ENCODE results near the gene TMEM30A. TPM values are rescaled to one million over a fixed set of nuclear protein-coding genes. Genes with fewer than 3 reads are reported as not detected.

Gene TMEM30A
- total RNA-seq, 1 experiment from 2014 or later: 36.8 TPM

GRCh38 chr6:75205776-75206575 is 78.6 kb downstream of the TMEM30A start, which contains the start of gene COL12A1:
TSS of gene COL12A1 (minus strand) at chr6:75206053. CDS start at chr6:75202792, 3,261 bp downstream.
- POLR2A ChIA-PET (ENCODE audit: unreplicated experiment): no interaction called here
- BruUV-seq (replicated peaks): no TSS peak
- ATAC-seq: peak; percentile 60
- H2AFZ ChIP-seq (ENCODE audit: low read length): peak within 1 kb of the TSS; percentile 94
- H3K9ac ChIP-seq (ENCODE audit: low read length): peak within 1 kb of the TSS; percentile 59
- CTCF ChIA-PET: no interaction called here
- intact Hi-C loops (cut with micrococcal nuclease): loop anchor here (1.0 to 10.0 kb wide), 8 partner anchors 601 to 1469 kb away; no protein-coding TSS in a partner anchor
- H3K79me2 ChIP-seq (ENCODE audit: low read length): peaks cover 44% of the 10 kb centered on the region
- peaks cover 13% of the 10 kb centered on the region for H3K4me1 ChIP-seq (ENCODE audit: insufficient read depth, low read length)
- no peaks in the 10 kb centered on the region for H3K9me2 ChIP-seq (replicated peaks; ENCODE audit: low read length)
- H4K20me1 ChIP-seq (ENCODE audit: low read length): no peaks in the 10 kb centered on the region
- peak; percentile 96 for DNase-seq
- no peaks in the 10 kb centered on the region for H3F3A ChIP-seq (ENCODE audit: low read length, unreplicated experiment)
- H3K4me2 ChIP-seq (ENCODE audit: low read length): peak within 1 kb of the TSS; percentile 98
- peak within 1 kb of the TSS; percentile 98 for H3K4me3 ChIP-seq (ENCODE audit: low read length)
- no peaks in the 10 kb centered on the region for H3K9me3 ChIP-seq (ENCODE audit: low read length)
- peak within 1 kb of the TSS; percentile 37 for H3K27ac ChIP-seq (ENCODE audit: low read length)
- H3K27me3 ChIP-seq (ENCODE audit: low read length): no peaks in the 10 kb centered on the region
- H3K36me3 ChIP-seq (ENCODE audit: low read depth, low read length): no peaks in the 10 kb centered on the region
- TF ChIP-seq EZH2 (IDR thresholded peaks at IDR 0.05; ENCODE audit: low read length, unreplicated experiment) (no peak), EZH2phosphoT487 (IDR thresholded peaks at IDR 0.05; ENCODE audit: borderline replicate concordance, low read length) (no peak), CTCF (conservative IDR thresholded peaks at IDR 0.05; ENCODE audit: low read depth, low read length) (no peak)

- Histone ChIP-seq H3K9me3 (ENCODE audit: low read length) (no peaks in the 10 kb centered on the region), H3K27ac (ENCODE audit: low read length) (peak overlapping the region; percentile 37), H3K4me1 (ENCODE audit: insufficient read depth, low read length) (peaks cover 13% of the 10 kb centered on the region), H3F3A (ENCODE audit: low read length, unreplicated experiment) (no peaks in the 10 kb centered on the region), H4K20me1 (ENCODE audit: low read length) (no peaks in the 10 kb centered on the region), H3K9me2 (replicated peaks; ENCODE audit: low read length) (no peaks in the 10 kb centered on the region), H3K36me3 (ENCODE audit: low read depth, low read length) (no peaks in the 10 kb centered on the region), H2AFZ (ENCODE audit: low read length) (peak overlapping the region; percentile 94), H3K79me2 (ENCODE audit: low read length) (peaks cover 48% of the 10 kb centered on the region), H3K4me3 (ENCODE audit: low read length) (peak overlapping the region; percentile 98), H3K4me2 (ENCODE audit: low read length) (peak overlapping the region; percentile 98), H3K27me3 (ENCODE audit: low read length) (no peaks in the 10 kb centered on the region), H3K9ac (ENCODE audit: low read length) (peak overlapping the region; percentile 59)
- BruUV-seq (replicated peaks): TSS peak; percentile 46
- ATAC-seq (peak; percentile 20), DNase-seq (peak; percentile 52)
- no peak for TF ChIP-seq EZH2phosphoT487 (IDR thresholded peaks at IDR 0.05; ENCODE audit: borderline replicate concordance, low read length)
- no peak for TF ChIP-seq EZH2 (IDR thresholded peaks at IDR 0.05; ENCODE audit: low read length, unreplicated experiment)
- no peak for TF ChIP-seq CTCF (conservative IDR thresholded peaks at IDR 0.05; ENCODE audit: low read depth, low read length)
- intact Hi-C loops (cut with micrococcal nuclease): loop anchor here (1.0 to 10.0 kb wide), 11 partner anchors 103 to 1468 kb away; no protein-coding TSS in a partner anchor
- POLR2A ChIA-PET (ENCODE audit: unreplicated experiment): no interaction called here
- CTCF ChIA-PET: interaction anchor here (0.6 to 1.5 kb wide), 3 partner anchors 139 to 1152 kb away, joined by 4 to 8 read pairs (median 5); no protein-coding TSS in a partner anchor
Observed at GRCh38 chr6:75204959-75205775, 79.4 kb downstream of the TMEM30A start.

All from PC-3 (cell line).